ENCODE measurements around the gene C10orf90. TPM values are rescaled to one million over a fixed set of nuclear protein-coding genes. Genes with fewer than 3 reads are reported as not detected.
A peak's percentile ranks its signal among the peaks of the same experiment; 100 is the strongest.

Gene C10orf90
- total RNA-seq, 1 experiment from 2014 or later = 0.59 TPM

DNA sequence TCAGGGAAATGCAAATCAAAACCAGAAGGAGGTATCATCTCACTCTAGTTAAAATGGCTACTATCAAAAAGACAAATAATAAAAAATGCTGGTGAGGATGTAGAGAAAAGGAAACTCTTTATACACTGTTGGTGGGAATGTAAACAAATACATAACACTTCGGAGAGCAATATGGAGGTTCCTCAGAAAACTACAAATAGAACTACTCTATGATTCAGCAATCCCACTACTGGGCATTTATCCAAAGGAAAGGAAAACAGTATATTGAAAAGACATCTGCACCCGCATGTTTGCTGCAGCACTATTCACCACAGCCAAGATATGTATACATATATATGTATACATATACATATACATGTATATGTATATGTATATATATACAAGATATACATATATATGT, 94.2 kb downstream of the C10orf90 start:
- Histone ChIP-seq H3K27ac (no peak overlapping the region), H3K4me2 (no peak overlapping the region), H3K4me1 (replicated peaks; ENCODE audit: insufficient read depth) (no peaks in the 10 kb centered on the region), H4K20me1 (ENCODE audit: insufficient read depth) (no peaks in the 10 kb centered on the region), H2AFZ (no peak overlapping the region), H3K27me3 (ENCODE audit: insufficient read depth, low read depth) (no peaks in the 10 kb centered on the region), H3F3A (ENCODE audit: insufficient read depth, low read depth) (no peaks in the 10 kb centered on the region), H3K4me3 (no peak overlapping the region), H3K9me3 (ENCODE audit: insufficient read depth, low read depth) (no peaks in the 10 kb centered on the region), H3K9me2 (ENCODE audit: insufficient read depth) (no peaks in the 10 kb centered on the region), H3K36me3 (ENCODE audit: low read depth) (no peaks in the 10 kb centered on the region), H3K79me2 (ENCODE audit: low read depth) (no peaks in the 10 kb centered on the region)
- intact Hi-C loops (cut with micrococcal nuclease; ENCODE audit: unreplicated experiment) = no loop called here
- no TSS peak for BruUV-seq (replicated peaks)
- TF ChIP-seq EZH2 (IDR thresholded peaks at IDR 0.05; ENCODE audit: low read depth) (no peak), CTCF (conservative IDR thresholded peaks at IDR 0.05) (no peak)
- ChIA-PET CTCF (no interaction called here), POLR2A (ENCODE audit: unreplicated experiment) (no interaction called here)
- no peak for DNase-seq

DNA sequence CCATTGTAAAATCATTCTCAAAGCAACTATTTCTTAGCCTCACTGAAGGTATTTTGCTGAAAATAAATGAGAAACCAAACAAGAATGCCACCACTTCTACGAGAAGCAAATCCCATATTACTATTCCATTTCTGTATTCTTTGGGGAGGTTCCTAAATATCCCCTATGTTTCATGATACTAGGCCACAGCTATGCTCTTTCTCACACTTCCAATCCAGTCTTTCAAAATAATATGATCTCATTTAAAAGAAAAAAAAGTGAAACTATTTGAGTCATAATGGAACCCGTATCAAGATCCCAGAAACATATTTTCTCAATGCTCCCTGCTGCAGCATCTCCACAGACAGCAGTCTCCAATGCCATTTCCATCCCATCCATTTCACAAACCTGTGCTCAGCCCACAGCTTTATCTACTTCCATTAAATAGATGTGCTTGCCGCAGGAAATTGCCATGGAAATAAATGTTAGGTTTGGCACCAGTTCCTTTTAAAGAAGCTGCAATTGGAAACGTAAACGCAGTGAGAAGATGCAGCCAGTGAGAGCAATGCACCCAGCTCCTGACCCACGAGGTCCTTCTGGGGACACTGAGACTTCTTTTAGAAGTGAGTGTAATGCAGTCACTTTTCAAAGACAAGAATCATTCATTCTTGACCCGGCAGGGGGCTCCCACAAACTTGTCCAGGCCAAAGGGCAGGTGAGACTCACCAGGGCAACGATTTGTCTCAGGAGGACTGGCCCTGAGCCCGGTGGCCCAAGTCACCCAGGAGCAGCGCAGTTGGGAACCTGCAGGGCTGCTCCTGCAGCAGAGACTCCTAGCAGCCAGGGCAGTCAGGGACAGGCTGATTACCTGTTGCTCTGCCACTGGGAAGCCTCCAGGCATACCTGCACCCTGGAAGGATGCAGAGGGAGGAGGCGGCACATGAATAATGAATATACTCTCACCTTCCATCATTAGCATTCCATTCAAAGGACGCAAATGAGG, 99.6 kb downstream of the C10orf90 start:
- Histone ChIP-seq H3K27me3 (ENCODE audit: insufficient read depth, low read depth) (no peaks in the 10 kb centered on the region), H3K79me2 (ENCODE audit: low read depth) (no peaks in the 10 kb centered on the region), H3K9me3 (ENCODE audit: insufficient read depth, low read depth) (no peaks in the 10 kb centered on the region), H2AFZ (no peak overlapping the region), H3F3A (ENCODE audit: insufficient read depth, low read depth) (no peaks in the 10 kb centered on the region), H3K4me3 (no peak overlapping the region), H3K27ac (no peak overlapping the region), H4K20me1 (ENCODE audit: insufficient read depth) (no peaks in the 10 kb centered on the region), H3K4me1 (replicated peaks; ENCODE audit: insufficient read depth) (peaks cover 13% of the 10 kb centered on the region), H3K9me2 (ENCODE audit: insufficient read depth) (no peaks in the 10 kb centered on the region), H3K4me2 (no peak overlapping the region), H3K36me3 (ENCODE audit: low read depth) (no peaks in the 10 kb centered on the region)
- ChIA-PET POLR2A (ENCODE audit: unreplicated experiment) (no interaction called here), CTCF (no interaction called here)
- TF ChIP-seq EZH2 (IDR thresholded peaks at IDR 0.05; ENCODE audit: low read depth) (no peak), CTCF (conservative IDR thresholded peaks at IDR 0.05) (no peak)
- no TSS peak for BruUV-seq (replicated peaks)
- intact Hi-C loops (cut with micrococcal nuclease; ENCODE audit: unreplicated experiment) = no loop called here
- no peak for DNase-seq

- Histone ChIP-seq H2AFZ (no peak overlapping the region), H4K20me1 (ENCODE audit: insufficient read depth) (no peaks in the 10 kb centered on the region), H3K27me3 (ENCODE audit: insufficient read depth, low read depth) (no peaks in the 10 kb centered on the region), H3K36me3 (ENCODE audit: low read depth) (no peaks in the 10 kb centered on the region), H3K4me1 (replicated peaks; ENCODE audit: insufficient read depth) (peaks cover 13% of the 10 kb centered on the region), H3K4me2 (peak overlapping the region; percentile 53), H3K9me3 (ENCODE audit: insufficient read depth, low read depth) (no peaks in the 10 kb centered on the region), H3K9me2 (ENCODE audit: insufficient read depth) (no peaks in the 10 kb centered on the region), H3F3A (ENCODE audit: insufficient read depth, low read depth) (no peaks in the 10 kb centered on the region), H3K27ac (peak overlapping the region; percentile 58; the same call in 1 of the 2 replicates), H3K4me3 (no peak overlapping the region), H3K79me2 (ENCODE audit: low read depth) (no peaks in the 10 kb centered on the region)
- no TSS peak for BruUV-seq (replicated peaks)
- DNase-seq = no peak
- CTCF ChIA-PET = no interaction called here
- intact Hi-C loops (cut with micrococcal nuclease; ENCODE audit: unreplicated experiment) = no loop called here
- TF ChIP-seq CTCF (conservative IDR thresholded peaks at IDR 0.05) (no peak), EZH2 (IDR thresholded peaks at IDR 0.05; ENCODE audit: low read depth) (no peak)
- POLR2A ChIA-PET (ENCODE audit: unreplicated experiment) = interaction anchor here (0.7 kb wide), 1 partner anchor 387 kb away, joined by 5 read pairs; no protein-coding TSS in a partner anchor
Observed at GRCh38 chr10:126570245-126570570, 100.3 kb downstream of the C10orf90 start.

Measured in PC-9 (cell line).